Activated CD4-positive, alpha-beta T cell treated with anti-CD3 and anti-CD28 coated beads, Interleukin-2, amount 10 ng/mL, durations not matched to agents 7 days and 5 days (primary cell): Measurements from ENCODE around the gene MYLK2. TPM values are rescaled to one million over a fixed set of nuclear protein-coding genes. Genes with fewer than 3 reads are reported as not detected.

Experiments used
- CTCF ChIA-PET: fragments of 350-600 bp; sonication (Branson Sonifier 250); formaldehyde crosslinking; loops from one replicate; lab custom pipeline; 2021; ENCODE audit warnings: antibody characterized with exemption; lab: Charles Lee
- POLR2A ChIA-PET: fragments of 350-600 bp; sonication (Branson Sonifier 250); formaldehyde crosslinking; loops from one replicate; lab custom pipeline; 2021; ENCODE audit warnings: antibody characterized with exemption; lab: Charles Lee
- DNase-seq: peaks from one replicate; pipeline ENCODE4 v3.0.0-alpha.2; 2020
- H3K27ac Mint-ChIP-seq: one replicate; pipeline ENCODE4 v1.8.0; 2021; ENCODE audit warnings: mild to moderate bottlenecking, moderate library complexity, mixed read lengths
- H3K27me3 Mint-ChIP-seq: one replicate; pipeline ENCODE4 v1.8.0; 2021; ENCODE audit warnings: mixed read lengths
- H3K36me3 Mint-ChIP-seq: one replicate; pipeline ENCODE4 v1.8.0; 2021; ENCODE audit warnings: low read depth, mixed read lengths
- H3K4me1 Mint-ChIP-seq: one replicate; pipeline ENCODE4 v1.8.0; 2021; ENCODE audit warnings: mixed read lengths
- H3K4me3 Mint-ChIP-seq: one replicate; pipeline ENCODE4 v1.8.0; 2021; ENCODE audit warnings: mild to moderate bottlenecking, moderate library complexity, mixed read lengths
- H3K9me3 Mint-ChIP-seq: one replicate; pipeline ENCODE4 v1.8.0; 2021; ENCODE audit warnings: mixed read lengths
- total RNA-seq, 2 experiments: library from RNA; stranded (reverse); gene quantifications; one replicate each; pipeline ENCODE4 v1.2.3, GENCODE V29; 2021

Gene MYLK2
- total RNA-seq, 2 experiments from 2014 or later, result 0.52 to 0.87 TPM

GRCh38 chr20:31862157-31862470 lies 43.0 kb downstream of the MYLK2 start:
- H3K9me3 Mint-ChIP-seq, result no peaks in the 10 kb centered on the region
- peaks cover 35% of the 10 kb centered on the region for H3K27me3 Mint-ChIP-seq
- no peak for DNase-seq
- H3K36me3 Mint-ChIP-seq, result no peaks in the 10 kb centered on the region
- H3K4me3 Mint-ChIP-seq, result peak overlapping the region; percentile 41
- CTCF ChIA-PET, result interaction anchor here (1.3 kb wide), 1 partner anchor 90 kb away, joined by 4 read pairs; the partner anchor contains the start of gene PDRG1
- no peak overlapping the region for H3K27ac Mint-ChIP-seq
- POLR2A ChIA-PET, result no interaction called here
- peaks cover 17% of the 10 kb centered on the region for H3K4me1 Mint-ChIP-seq

- H3K27ac Mint-ChIP-seq, result no peak overlapping the region
- CTCF ChIA-PET, result interaction anchor here (1.3 kb wide), 1 partner anchor 89 kb away, joined by 4 read pairs; the partner anchor contains the start of gene PDRG1
- H3K27me3 Mint-ChIP-seq, result peaks cover 32% of the 10 kb centered on the region
- no peaks in the 10 kb centered on the region for H3K9me3 Mint-ChIP-seq
- POLR2A ChIA-PET, result no interaction called here
- no peak for DNase-seq
- no peaks in the 10 kb centered on the region for H3K36me3 Mint-ChIP-seq
- peaks cover 17% of the 10 kb centered on the region for H3K4me1 Mint-ChIP-seq
- H3K4me3 Mint-ChIP-seq, result no peak overlapping the region
Measured at GRCh38 chr20:31862506-31862905, 43.4 kb downstream of the MYLK2 start.

- POLR2A ChIA-PET, result no interaction called here
- Mint-ChIP-seq H3K9me3 (no peaks in the 10 kb centered on the region), H3K4me1 (peaks cover 13% of the 10 kb centered on the region), H3K36me3 (no peaks in the 10 kb centered on the region), H3K27ac (no peak overlapping the region), H3K27me3 (peaks cover 33% of the 10 kb centered on the region), H3K4me3 (no peak overlapping the region)
- DNase-seq, result no peak
- CTCF ChIA-PET, result interaction anchor here (0.9 to 1.4 kb wide), 4 partner anchors 11 to 88 kb away, joined by 3 to 4 read pairs (median 3); partner anchors contain the start of gene PDRG1
Measured at GRCh38 chr20:31863296-31864085, 44.3 kb downstream of the MYLK2 start.

- ChIA-PET POLR2A (no interaction called here), CTCF (interaction anchor here (1.1 to 1.4 kb wide), 2 partner anchors 12 to 14 kb away, joined by 3 read pairs; no protein-coding TSS in a partner anchor)
- Mint-ChIP-seq H3K4me3 (no peak overlapping the region), H3K4me1 (peaks cover 9% of the 10 kb centered on the region), H3K9me3 (no peaks in the 10 kb centered on the region), H3K27me3 (peaks cover 38% of the 10 kb centered on the region), H3K27ac (no peak overlapping the region), H3K36me3 (no peaks in the 10 kb centered on the region)
- no peak for DNase-seq
Measured at GRCh38 chr20:31864521-31865400, 45.6 kb downstream of the MYLK2 start.

- H3K27me3 Mint-ChIP-seq, result peaks cover 36% of the 10 kb centered on the region
- no peaks in the 10 kb centered on the region for H3K36me3 Mint-ChIP-seq
- peaks cover 16% of the 10 kb centered on the region for H3K4me1 Mint-ChIP-seq
- CTCF ChIA-PET, result no interaction called here
- no peak overlapping the region for H3K27ac Mint-ChIP-seq
- no peak for DNase-seq
- H3K4me3 Mint-ChIP-seq, result no peak overlapping the region
- POLR2A ChIA-PET, result no interaction called here
- H3K9me3 Mint-ChIP-seq, result no peaks in the 10 kb centered on the region
Measured at GRCh38 chr20:31866221-31866620, 47.1 kb downstream of the MYLK2 start.

GRCh38 chr20:31868853-31869672 lies 49.9 kb downstream of the MYLK2 start:
- Mint-ChIP-seq H3K4me3 (no peak overlapping the region), H3K36me3 (no peaks in the 10 kb centered on the region), H3K27ac (no peak overlapping the region), H3K4me1 (peaks cover 11% of the 10 kb centered on the region), H3K9me3 (no peaks in the 10 kb centered on the region), H3K27me3 (peaks cover 48% of the 10 kb centered on the region)
- DNase-seq, result no peak
- POLR2A ChIA-PET, result no interaction called here
- CTCF ChIA-PET, result interaction anchor here (1.0 kb wide), 1 partner anchor 162 kb away, joined by 3 read pairs; no protein-coding TSS in a partner anchor

- H3K36me3 Mint-ChIP-seq, result no peaks in the 10 kb centered on the region
- no peaks in the 10 kb centered on the region for H3K9me3 Mint-ChIP-seq
- POLR2A ChIA-PET, result no interaction called here
- no peak for DNase-seq
- CTCF ChIA-PET, result interaction anchor here (1.0 to 1.5 kb wide), 2 partner anchors 81 to 162 kb away, joined by 3 read pairs; no protein-coding TSS in a partner anchor
- H3K27ac Mint-ChIP-seq, result no peak overlapping the region
- H3K27me3 Mint-ChIP-seq, result peaks cover 51% of the 10 kb centered on the region
- peak overlapping the region; percentile 53 for H3K4me3 Mint-ChIP-seq
- H3K4me1 Mint-ChIP-seq, result peaks cover 11% of the 10 kb centered on the region
Measured at GRCh38 chr20:31869673-31869941, 50.5 kb downstream of the MYLK2 start.

GRCh38 chr20:31869942-31870725 lies 51.0 kb downstream of the MYLK2 start, which contains the start of the genes DUSP15 and TTLL9:
Gene DUSP15, minus strand, starts transcription at chr20:31870527. Its CDS starts 190 bp downstream, at chr20:31870337.
Gene TTLL9, plus strand, starts transcription at chr20:31870634. Its CDS starts 493 bp downstream, at chr20:31871127.
- no peak for DNase-seq
- Mint-ChIP-seq H3K36me3 (no peaks in the 10 kb centered on the region), H3K4me1 (peaks cover 11% of the 10 kb centered on the region), H3K4me3 (peak within 1 kb of the TSS; percentile 53), H3K9me3 (no peaks in the 10 kb centered on the region), H3K27ac (no peak within 1 kb of the TSS), H3K27me3 (peaks cover 54% of the 10 kb centered on the region)
- ChIA-PET CTCF (interaction anchor here (1.0 to 1.5 kb wide), 2 partner anchors 81 to 161 kb away, joined by 3 read pairs; no protein-coding TSS in a partner anchor), POLR2A (no interaction called here)

- DNase-seq, result no peak
- ChIA-PET CTCF (interaction anchor here (0.8 to 1.5 kb wide), 2 partner anchors 9 to 80 kb away, joined by 3 read pairs; no protein-coding TSS in a partner anchor), POLR2A (no interaction called here)
- H3K9me3 Mint-ChIP-seq, result no peaks in the 10 kb centered on the region
- peaks cover 11% of the 10 kb centered on the region for H3K4me1 Mint-ChIP-seq
- no peak overlapping the region for H3K4me3 Mint-ChIP-seq
- no peak overlapping the region for H3K27ac Mint-ChIP-seq
- H3K27me3 Mint-ChIP-seq, result peaks cover 59% of the 10 kb centered on the region
- no peaks in the 10 kb centered on the region for H3K36me3 Mint-ChIP-seq
Measured at GRCh38 chr20:31870726-31871617, 51.8 kb downstream of the MYLK2 start.

- no peaks in the 10 kb centered on the region for H3K36me3 Mint-ChIP-seq
- H3K4me3 Mint-ChIP-seq, result no peak overlapping the region
- peaks cover 11% of the 10 kb centered on the region for H3K4me1 Mint-ChIP-seq
- ChIA-PET POLR2A (no interaction called here), CTCF (no interaction called here)
- peaks cover 62% of the 10 kb centered on the region for H3K27me3 Mint-ChIP-seq
- H3K27ac Mint-ChIP-seq, result no peak overlapping the region
- no peaks in the 10 kb centered on the region for H3K9me3 Mint-ChIP-seq
- DNase-seq, result no peak
Measured at GRCh38 chr20:31871618-31871954, 52.4 kb downstream of the MYLK2 start.

GRCh38 chr20:31872406-31872805 lies 53.2 kb downstream of the MYLK2 start:
- DNase-seq, result no peak
- H3K4me1 Mint-ChIP-seq, result peaks cover 11% of the 10 kb centered on the region
- peaks cover 67% of the 10 kb centered on the region for H3K27me3 Mint-ChIP-seq
- ChIA-PET POLR2A (no interaction called here), CTCF (interaction anchor here (0.5 to 0.6 kb wide), 2 partner anchors 654 to 1435 kb away, joined by 4 to 5 read pairs; no protein-coding TSS in a partner anchor)
- H3K9me3 Mint-ChIP-seq, result no peaks in the 10 kb centered on the region
- H3K36me3 Mint-ChIP-seq, result no peaks in the 10 kb centered on the region
- no peak overlapping the region for H3K4me3 Mint-ChIP-seq
- H3K27ac Mint-ChIP-seq, result no peak overlapping the region
